K562 (cell line): ENCODE results near the gene HMX3. TPM values are rescaled to one million over a fixed set of nuclear protein-coding genes. Genes with fewer than 3 reads are reported as not detected.
A peak's percentile ranks its signal among the peaks of the same experiment; 100 is the strongest.

Experiments
- BRCA1 ChIP-seq, 2 experiments: fragments of 450-650 bp in 1 of 2; sonication (generic) in 1 of 2; formaldehyde crosslinking in 1 of 2; IDR thresholded peaks; 2 replicates each; pipeline versions ENCODE4 v1.5.0 to v1.6.1; 2017 to 2020; ENCODE audit warnings: mild to moderate bottlenecking in 1 of 2, missing genetic modification reagents in 1 of 2
- BRD4 ChIP-seq: fragments of 200-600 bp; sonication (generic); IDR thresholded peaks from 2 replicates; pipeline ENCODE4 v1.6.1; 2017; ENCODE audit warnings: inconsistent platforms
- C11orf30 ChIP-seq: fragments of 450-650 bp; IDR thresholded peaks from 2 replicates; pipeline ENCODE4 v1.6.1; 2016; ENCODE audit warnings: low read depth, mild to moderate bottlenecking
- CBFA2T2 ChIP-seq: fragments of 450-650 bp; conservative IDR thresholded peaks from 2 replicates; pipeline ENCODE4 v1.6.1; 2017; ENCODE audit warnings: mild to moderate bottlenecking
- HDAC6 ChIP-seq: IDR thresholded peaks from 2 replicates; pipeline ENCODE4 v1.6.1; 2012; ENCODE audit warnings: low read depth, mild to moderate bottlenecking, control low read depth, inconsistent platforms, low read length, moderate library complexity
- KAT7 ChIP-seq: sonication (generic); formaldehyde crosslinking; IDR thresholded peaks from 2 replicates; pipeline ENCODE4 v1.8.0; 2022; ENCODE audit warnings: missing genetic modification reagents, mild to moderate bottlenecking, borderline replicate concordance
- MTA2 ChIP-seq: fragments of 450-650 bp; IDR thresholded peaks from 2 replicates; pipeline ENCODE4 v1.6.1; 2016; ENCODE audit warnings: low read depth
- NBN ChIP-seq: fragments of 450-650 bp; IDR thresholded peaks from 2 replicates; pipeline ENCODE4 v1.6.1; 2016; ENCODE audit warnings: low read depth, mild to moderate bottlenecking
- NFE2 ChIP-seq: IDR thresholded peaks from 2 replicates; pipeline ENCODE4 v1.6.1; 2014; ENCODE audit warnings: antibody characterized with exemption, low read depth
- NFE2L1 ChIP-seq: fragments of 450-650 bp; IDR thresholded peaks from 2 replicates; pipeline ENCODE4 v1.6.1; 2016; ENCODE audit warnings: missing genetic modification characterization, low read depth, mild to moderate bottlenecking, missing compliant biosample characterization, moderate library complexity, borderline replicate concordance
- PHF20 ChIP-seq: fragments of 450-650 bp; IDR thresholded peaks from 2 replicates; pipeline ENCODE4 v1.6.1; 2018; ENCODE audit not compliant: partially characterized antibody
- PHTF2 ChIP-seq: fragments of 250-450 bp; sonication (Bioruptor Pico); IDR thresholded peaks from 2 replicates; pipeline ENCODE4 v1.5.0; 2021; ENCODE audit warnings: mild to moderate bottlenecking
- RBM14 ChIP-seq: fragments of 200-400 bp; formaldehyde crosslinking; IDR thresholded peaks from 2 replicates; pipeline ENCODE4 v1.6.1; 2018; ENCODE audit warnings: low read depth, mild to moderate bottlenecking, low read length, moderate library complexity, borderline replicate concordance; ENCODE audit not compliant: insufficient read depth
- RCOR1 ChIP-seq, 2 experiments: IDR thresholded peaks; 2 replicates each; pipeline ENCODE4 v1.6.1; 2012; ENCODE audit warnings: low read depth in 2 of 2, low read length in 2 of 2, borderline replicate concordance in 1 of 2, improper control_type of control experiment in 1 of 2
- SLC30A9 ChIP-seq: fragments of 250-450 bp; sonication (Bioruptor Pico); IDR thresholded peaks from 2 replicates; pipeline ENCODE4 v1.8.0; 2022; ENCODE audit warnings: mild to moderate bottlenecking, moderate library complexity
- SMARCA4 ChIP-seq: fragments of 450-650 bp; IDR thresholded peaks from 2 replicates; pipeline ENCODE4 v1.6.1; 2016
- SREBF1 ChIP-seq: fragments of 150-350 bp; IDR thresholded peaks from 2 replicates; pipeline ENCODE4 v1.6.1; 2014; ENCODE audit warnings: antibody characterized with exemption, low read depth, low read length, borderline replicate concordance
- TBL1XR1 ChIP-seq, 2 experiments: IDR thresholded peaks; 2 replicates each; pipeline ENCODE4 v1.6.1; 2012; ENCODE audit warnings: improper control_type of control experiment in 2 of 2, low read length in 2 of 2, mild to moderate bottlenecking in 1 of 2
- TCF3 ChIP-seq: sonication (generic); formaldehyde crosslinking; IDR thresholded peaks from 2 replicates; pipeline ENCODE4 v1.4.0; 2020; ENCODE audit warnings: mild to moderate bottlenecking, missing genetic modification reagents
- TEAD4 ChIP-seq, 2 experiments: sonication (generic) in 1 of 2; formaldehyde crosslinking in 1 of 2; IDR thresholded peaks; 2 replicates each; pipeline versions ENCODE4 v1.6.1 to v1.8.0; 2012 to 2022; ENCODE audit warnings: borderline replicate concordance in 1 of 2, inconsistent platforms in 1 of 2, low read length in 1 of 2, mild to moderate bottlenecking in 1 of 2, missing genetic modification reagents in 1 of 2
- TRIM24 ChIP-seq, 2 experiments: fragments of 450-650 bp; IDR thresholded peaks; 2 replicates each; pipeline ENCODE4 v1.6.1; 2016
- YBX1 ChIP-seq: fragments of 450-650 bp; IDR thresholded peaks from 2 replicates; pipeline ENCODE4 v1.7.1; 2016; ENCODE audit warnings: mild to moderate bottlenecking
- ZKSCAN3 ChIP-seq: fragments of 250-450 bp; sonication (Bioruptor Pico); IDR thresholded peaks from 2 replicates; pipeline ENCODE4 v1.4.0; 2020
- ZNF175 ChIP-seq: fragments of 200-800 bp; sonication (Bioruptor generic); IDR thresholded peaks from 2 replicates; pipeline ENCODE4 v1.6.1; 2016; ENCODE audit warnings: low read depth, mild to moderate bottlenecking, missing genetic modification characterization, missing compliant biosample characterization
- ZNF239 ChIP-seq: fragments of 250-450 bp; sonication (Bioruptor Pico); IDR thresholded peaks from 2 replicates; pipeline ENCODE4 v1.4.0; 2020; ENCODE audit warnings: mild to moderate bottlenecking
- ZNF384 ChIP-seq: IDR thresholded peaks from 2 replicates; pipeline ENCODE4 v1.6.1; 2012; ENCODE audit warnings: low read depth, low read length, improper control_type of control experiment
- ZNF445 ChIP-seq: fragments of 250-450 bp; sonication (Bioruptor Pico); IDR thresholded peaks from 2 replicates; pipeline ENCODE4 v1.4.0; 2020; ENCODE audit warnings: low read depth, mild to moderate bottlenecking, moderate library complexity
- polyA plus RNA-seq, 8 experiments: library from polyadenylated mRNA; depleted of rRNA in 4 of 8; stranded (reverse) in 5 of 8; unstranded in 3 of 8; fragments of >200 nt; fragmentation: Nextera tagmentation in 2 of 8; fragmentation: Illumina TruSeq in 1 of 8; extraction: Ambion mirVana in 2 of 8; extraction: Trizol in 1 of 8; gene quantifications; 2 replicates each; pipeline versions ENCODE4 v1.2.1 to v1.2.3, GENCODE V29; 2011 to 2014; ENCODE audit warnings: inconsistent platforms in 1 of 8, missing spikeins in 1 of 8
- total RNA-seq, 7 experiments: library from RNA; depleted of rRNA in 6 of 7; stranded (reverse); fragments of >200 nt in 6 of 7; fragmentation: Illumina TruSeq in 2 of 7; extraction: Trizol in 2 of 7; gene quantifications; 2 replicates each; pipeline versions ENCODE4 v1.2.1 to v1.2.3, GENCODE V29; 2011 to 2021; ENCODE audit warnings: low replicate concordance in 1 of 7
- TF ChIP-seq, protein P1 (sequence below): fragments of 250-450 bp; sonication (Bioruptor Pico); IDR thresholded peaks from 2 replicates; pipeline ENCODE4 v1.8.0; 2021; ENCODE audit warnings: moderate library complexity, mild to moderate bottlenecking, inconsistent platforms
- TF ChIP-seq, protein P2 (sequence below): fragments of 450-650 bp; IDR thresholded peaks from 2 replicates; pipeline ENCODE4 v1.6.1; 2018; ENCODE audit warnings: mild to moderate bottlenecking, low read depth; ENCODE audit not compliant: partially characterized antibody

HMX3 gene
- total and polyA plus RNA-seq, 9 of the 15 experiments (the other 6 are each of a cell fraction or from before 2014, with no cell fraction given), result 0.55 to 43.5 (median 7.4) TPM; not detected in 2

DNA sequence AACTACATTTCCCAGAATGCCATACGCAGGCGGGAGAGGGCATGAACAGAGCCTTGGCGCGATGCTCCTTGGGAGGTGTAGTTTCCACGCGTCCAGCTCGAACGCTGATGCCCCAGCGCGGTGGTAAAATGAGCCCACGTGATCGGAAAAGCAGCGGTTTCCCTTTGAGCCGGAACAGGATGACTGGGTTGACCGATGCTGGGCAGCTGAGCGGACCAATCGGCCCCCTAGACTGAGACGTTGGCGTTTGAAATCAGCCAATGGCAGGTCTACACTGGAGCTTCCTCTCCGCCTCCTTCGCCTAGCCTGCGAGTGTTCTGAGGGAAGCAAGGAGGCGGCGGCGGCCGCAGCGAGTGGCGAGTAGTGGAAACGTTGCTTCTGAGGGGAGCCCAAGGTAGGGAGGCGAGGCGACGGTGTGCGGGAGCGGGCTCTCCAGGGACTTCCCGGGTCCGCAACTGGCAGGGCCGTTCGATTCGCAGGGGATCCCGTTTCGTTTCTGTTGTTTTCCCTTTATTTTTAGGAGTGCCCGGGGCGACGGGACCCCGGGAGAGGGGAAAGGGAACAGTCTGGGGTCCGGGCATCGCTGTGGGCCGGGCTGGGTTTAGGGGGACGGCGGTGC, 18.4 kb downstream of the HMX3 start, which contains the start of gene BUB3 (continued):
- TF ChIP-seq ZNF384, result no peak
- TF ChIP-seq ZNF175 (CRISPR knock-in tag), result no peak
- TF ChIP-seq KAT7 (CRISPR knock-in tag), result no peak
- TF ChIP-seq C11orf30, result no peak
- TF ChIP-seq SMARCA4, result no peak
- TF ChIP-seq HDAC6, result no peak
- TF ChIP-seq PHTF2 (CRISPR knock-in tag), result no peak
- TF ChIP-seq CBFA2T2, result peak; percentile 71
- no peak for TF ChIP-seq TBL1XR1 (IDR thresholded peaks at IDR 0.05; ENCODE audit: low read length in 2 of 2)
- no peak for TF ChIP-seq TEAD4 (IDR thresholded peaks at IDR 0.05; ENCODE audit: low read length)
- no peak for TF ChIP-seq TEAD4 (CRISPR knock-in tag; IDR thresholded peaks at IDR 0.05; ENCODE audit: borderline replicate concordance)
- TF ChIP-seq NBN, result 0 out of 2 replicates have a peak, but pooled peaks have one; percentile 18
- no peak for TF ChIP-seq SREBF1
- TF ChIP-seq PHF20, result no peak
- no peak for TF ChIP-seq RCOR1 (IDR thresholded peaks at IDR 0.05; ENCODE audit: borderline replicate concordance in 1 of 2, low read depth in 2 of 2, low read length in 2 of 2)
- no peak for TF ChIP-seq BRCA1 (IDR thresholded peaks at IDR 0.05)
- no peak for TF ChIP-seq BRCA1 (CRISPR knock-in tag; IDR thresholded peaks at IDR 0.05)
- no peak for TF ChIP-seq SLC30A9 (CRISPR knock-in tag)
- TF ChIP-seq TRIM24 (IDR thresholded peaks at IDR 0.05), result no peak
- TF ChIP-seq ZNF445 (CRISPR knock-in tag), result no peak
- TF ChIP-seq ZKSCAN3 (CRISPR knock-in tag), result no peak
- no peak for TF ChIP-seq RBM14
- no peak for TF ChIP-seq YBX1
- TF ChIP-seq ZNF239 (CRISPR knock-in tag), result no peak
- TF ChIP-seq TCF3 (CRISPR knock-in tag), result no peak
- TF ChIP-seq NFE2, result no peak
- no peak for TF ChIP-seq MTA2
- TF ChIP-seq, protein P1, sequence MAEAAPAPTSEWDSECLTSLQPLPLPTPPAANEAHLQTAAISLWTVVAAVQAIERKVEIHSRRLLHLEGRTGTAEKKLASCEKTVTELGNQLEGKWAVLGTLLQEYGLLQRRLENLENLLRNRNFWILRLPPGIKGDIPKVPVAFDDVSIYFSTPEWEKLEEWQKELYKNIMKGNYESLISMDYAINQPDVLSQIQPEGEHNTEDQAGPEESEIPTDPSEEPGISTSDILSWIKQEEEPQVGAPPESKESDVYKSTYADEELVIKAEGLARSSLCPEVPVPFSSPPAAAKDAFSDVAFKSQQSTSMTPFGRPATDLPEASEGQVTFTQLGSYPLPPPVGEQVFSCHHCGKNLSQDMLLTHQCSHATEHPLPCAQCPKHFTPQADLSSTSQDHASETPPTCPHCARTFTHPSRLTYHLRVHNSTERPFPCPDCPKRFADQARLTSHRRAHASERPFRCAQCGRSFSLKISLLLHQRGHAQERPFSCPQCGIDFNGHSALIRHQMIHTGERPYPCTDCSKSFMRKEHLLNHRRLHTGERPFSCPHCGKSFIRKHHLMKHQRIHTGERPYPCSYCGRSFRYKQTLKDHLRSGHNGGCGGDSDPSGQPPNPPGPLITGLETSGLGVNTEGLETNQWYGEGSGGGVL, result no peak
- TF ChIP-seq, protein P2, sequence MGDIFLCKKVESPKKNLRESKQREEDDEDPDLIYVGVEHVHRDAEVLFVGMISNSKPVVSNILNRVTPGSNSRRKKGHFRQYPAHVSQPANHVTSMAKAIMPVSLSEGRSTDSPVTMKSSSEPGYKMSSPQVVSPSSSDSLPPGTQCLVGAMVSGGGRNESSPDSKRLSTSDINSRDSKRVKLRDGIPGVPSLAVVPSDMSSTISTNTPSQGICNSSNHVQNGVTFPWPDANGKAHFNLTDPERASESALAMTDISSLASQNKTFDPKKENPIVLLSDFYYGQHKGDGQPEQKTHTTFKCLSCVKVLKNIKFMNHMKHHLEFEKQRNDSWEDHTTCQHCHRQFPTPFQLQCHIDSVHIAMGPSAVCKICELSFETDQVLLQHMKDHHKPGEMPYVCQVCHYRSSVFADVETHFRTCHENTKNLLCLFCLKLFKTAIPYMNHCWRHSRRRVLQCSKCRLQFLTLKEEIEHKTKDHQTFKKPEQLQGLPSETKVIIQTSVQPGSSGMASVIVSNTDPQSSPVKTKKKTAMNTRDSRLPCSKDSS, result no peak
- TF ChIP-seq NFE2L1 (tag), result no peak
- TF ChIP-seq BRD4, result no peak
